Glomerular endothelial cell (primary cell): Measurements from ENCODE around the gene FAM162A. TPM values are rescaled to one million over a fixed set of nuclear protein-coding genes. Genes with fewer than 3 reads are reported as not detected.

Experiments
- DNase-seq: peaks from one replicate; pipeline ENCODE4 v3.0.0-alpha.2; 2011; ENCODE audit warnings: low read depth, low spot score; ENCODE audit errors: extremely low read depth
- total RNA-seq: library from RNA; depleted of rRNA; stranded (reverse); fragments of >200 nt; gene quantifications from 2 replicates; pipeline ENCODE4 v1.2.3, GENCODE V29; 2015

The FAM162A gene
- total RNA-seq, 1 donor from 2014 or later: 13.7 TPM

DNA sequence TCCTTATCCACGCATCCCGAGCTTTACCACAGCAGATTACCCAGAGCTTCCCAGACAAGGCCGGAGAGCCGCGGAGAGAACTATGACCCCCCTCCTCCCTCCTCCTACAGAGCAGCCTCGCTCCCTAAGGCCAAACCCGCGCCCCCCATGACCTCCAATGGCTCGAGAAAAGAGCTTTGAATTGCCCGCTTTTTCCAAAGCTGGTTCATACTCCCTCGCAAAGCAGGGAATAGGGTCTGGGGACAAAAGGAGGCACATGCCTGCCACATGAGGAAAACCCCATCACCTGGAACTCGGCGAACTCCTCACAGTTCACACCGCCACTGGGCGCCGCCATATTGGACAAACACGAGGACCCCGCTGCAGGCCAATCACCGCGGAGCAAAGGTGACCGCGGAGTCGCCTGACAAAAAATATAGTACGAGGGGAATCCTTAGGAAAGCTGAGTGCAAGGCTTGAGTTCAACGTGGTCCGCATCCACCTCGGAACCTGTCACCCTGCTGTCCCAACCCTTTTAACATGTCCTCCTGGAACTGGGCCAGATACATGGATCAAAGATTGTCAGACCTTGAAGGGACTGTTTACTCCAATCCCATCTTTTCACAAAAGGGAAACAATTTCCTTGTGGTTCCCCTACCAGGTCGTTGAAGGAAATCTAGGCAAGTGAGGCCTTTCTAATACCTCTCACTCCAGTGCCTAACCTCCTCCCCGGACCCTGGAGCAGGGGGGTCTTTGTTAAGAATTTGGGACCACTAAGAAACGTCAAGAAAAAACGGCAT, 905 bp upstream of the FAM162A start, which contains the start of gene MIX23:
Gene MIX23, minus strand, starts transcription at position 344 of the 779 bp plus-strand sequence. Its CDS starts 7 bp downstream, at position 337.
- DNase-seq: peak; percentile 44

DNA sequence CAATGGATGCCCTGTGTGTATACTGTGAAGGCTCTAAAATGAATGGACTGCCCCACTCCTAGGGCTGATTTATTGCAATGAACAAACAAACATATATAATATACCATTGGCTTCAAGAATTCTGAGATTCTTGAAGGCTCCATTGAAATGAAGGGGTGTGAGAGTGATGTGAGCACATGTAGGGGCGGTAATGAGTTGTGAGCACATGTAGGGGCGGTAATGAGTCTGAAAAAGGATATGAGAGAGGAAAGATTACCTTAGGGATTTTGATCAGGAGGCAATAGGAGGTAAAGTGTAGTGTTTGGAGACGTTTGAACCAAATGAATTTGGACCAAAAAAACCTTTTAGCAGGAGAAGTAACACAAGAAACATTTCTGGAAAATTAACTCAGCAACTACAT, 3.7 kb downstream of the FAM162A start:
- no peak for DNase-seq

DNA sequence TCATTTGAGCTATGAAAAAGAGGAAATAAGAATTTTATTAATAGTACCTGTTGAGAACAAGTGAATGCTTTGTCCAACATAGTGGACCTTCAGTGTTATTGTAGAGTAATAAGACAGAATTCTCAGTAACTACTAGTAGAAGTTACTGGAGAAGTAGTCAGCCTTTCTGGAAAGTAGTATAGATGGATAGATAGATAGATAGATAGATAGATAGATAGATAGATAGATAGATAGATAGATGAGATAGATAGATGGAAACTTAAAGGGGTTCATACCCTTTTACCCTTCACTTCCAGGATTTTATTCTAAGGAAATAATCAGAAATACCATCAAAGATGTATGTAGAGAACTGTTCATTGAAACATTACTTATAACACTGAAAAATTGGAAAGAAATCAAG, 5.2 kb downstream of the FAM162A start:
- no peak for DNase-seq

DNA sequence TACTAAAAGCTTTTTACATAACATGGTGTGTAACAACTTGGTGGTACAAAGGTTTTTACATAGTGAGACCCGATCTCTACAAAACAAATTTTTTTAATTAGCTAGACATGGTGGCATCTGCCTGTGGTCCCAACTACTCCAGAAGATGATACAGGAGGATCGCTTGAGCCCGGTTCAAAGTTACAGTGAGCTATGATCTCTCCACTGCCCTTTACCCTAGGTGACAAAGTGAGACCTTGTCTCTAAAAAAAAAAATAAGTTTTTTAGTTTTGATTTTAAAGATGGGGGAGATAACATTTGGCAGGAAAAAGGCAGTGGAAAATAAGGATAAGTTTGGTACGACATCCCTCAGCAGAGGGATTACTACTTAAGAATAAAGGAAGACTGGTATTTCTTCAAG, 5.9 kb downstream of the FAM162A start:
- DNase-seq: no peak

DNA sequence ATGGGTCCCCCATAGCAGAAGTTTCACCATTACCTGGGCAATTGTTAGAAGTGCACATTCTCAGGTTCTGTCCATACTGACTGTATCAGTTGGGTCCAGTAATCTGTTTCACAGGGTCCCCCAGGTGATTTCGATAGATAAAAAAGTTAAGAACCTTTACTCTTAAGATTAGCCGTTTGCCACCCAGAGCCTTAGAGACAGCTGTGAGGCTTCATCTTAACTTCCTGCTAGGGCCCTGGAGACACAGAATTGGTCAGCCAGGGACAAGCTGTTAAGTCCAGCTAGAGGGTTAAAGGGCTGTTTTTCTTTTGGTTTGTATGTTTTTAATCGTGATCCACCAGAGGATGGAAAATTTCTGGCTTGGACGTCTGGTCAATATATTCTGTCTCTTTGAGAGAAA, 6.7 kb downstream of the FAM162A start:
- no peak for DNase-seq

DNA sequence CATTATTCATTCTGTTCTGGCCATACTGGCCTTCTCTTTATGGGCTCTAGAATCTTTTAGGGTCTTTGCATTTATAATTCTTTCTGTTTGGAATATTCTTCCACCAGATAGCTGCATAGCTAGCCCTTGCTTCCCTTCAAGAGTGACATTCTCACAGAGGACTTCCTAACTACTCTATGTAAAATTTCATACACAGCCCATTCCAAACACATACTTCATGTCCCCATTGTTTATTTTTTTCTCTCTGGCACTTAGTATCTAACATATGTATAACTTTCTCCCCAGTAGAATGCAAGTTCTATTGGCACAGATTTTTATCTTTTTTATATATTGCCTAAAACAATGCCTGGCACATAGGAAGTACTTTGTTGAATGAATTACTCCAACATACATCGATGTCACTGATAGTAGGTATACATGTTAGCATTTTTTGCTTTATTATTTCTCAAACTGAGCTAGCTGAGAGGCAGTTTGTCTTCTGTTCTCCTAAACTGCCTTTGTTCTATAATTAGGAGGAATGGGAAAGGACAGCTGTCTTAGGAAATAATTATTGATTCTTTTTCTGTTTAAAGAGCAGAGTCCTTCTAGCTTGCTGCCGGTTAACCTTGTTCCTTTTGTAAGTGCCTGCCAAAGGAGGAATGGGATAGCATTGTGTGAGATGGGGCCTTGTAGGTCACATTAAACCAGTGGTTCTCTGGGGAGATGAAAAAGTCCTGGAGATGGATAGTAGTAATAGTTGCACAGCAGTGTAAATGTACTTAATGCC, 7.9 kb downstream of the FAM162A start:
- DNase-seq: no peak

DNA sequence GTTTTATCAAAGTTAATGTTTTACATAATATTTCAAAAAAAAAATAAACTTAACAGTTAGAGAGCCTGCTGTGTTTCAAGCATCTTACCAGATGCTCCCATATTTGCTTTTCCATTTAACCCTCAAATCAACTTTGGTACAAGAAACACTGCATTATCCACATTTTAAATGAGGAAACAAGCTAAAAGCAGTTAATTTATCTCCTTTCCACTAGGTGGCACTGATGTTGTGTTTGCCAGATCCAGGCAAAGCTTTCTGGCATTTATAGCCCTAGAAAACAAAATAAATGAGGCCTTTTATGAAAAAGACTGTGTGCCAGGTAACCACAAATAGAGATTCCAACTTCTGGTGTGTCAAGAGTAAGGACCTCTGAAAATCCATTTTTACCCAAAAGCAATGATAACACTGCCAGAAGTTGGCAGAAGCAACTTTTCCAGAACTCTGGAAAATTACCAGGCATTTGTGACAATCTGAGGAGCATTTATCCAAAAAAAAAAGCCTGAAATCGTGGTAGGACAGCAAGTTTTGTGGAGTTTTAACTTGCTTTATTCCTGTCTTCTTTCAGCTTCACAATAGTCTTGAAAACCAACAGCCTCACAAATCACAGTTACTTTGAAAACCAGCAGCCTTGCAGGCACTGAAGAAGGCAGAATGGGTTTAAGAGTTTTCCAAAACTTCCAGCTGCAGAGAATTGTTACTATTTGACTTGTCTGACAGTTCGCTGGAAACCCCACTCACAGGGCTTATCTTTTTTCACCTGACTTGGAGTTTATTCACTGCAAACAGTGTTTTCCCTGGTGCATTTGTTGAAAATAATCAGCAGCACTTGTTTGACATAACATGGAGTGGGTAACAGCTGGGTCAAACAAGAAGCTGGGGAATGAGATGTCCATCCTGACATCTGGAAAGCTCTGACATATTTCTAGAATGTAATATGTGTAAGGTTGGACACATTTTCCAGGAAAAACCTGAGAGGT, 9.2 kb downstream of the FAM162A start:
- DNase-seq: no peak

DNA sequence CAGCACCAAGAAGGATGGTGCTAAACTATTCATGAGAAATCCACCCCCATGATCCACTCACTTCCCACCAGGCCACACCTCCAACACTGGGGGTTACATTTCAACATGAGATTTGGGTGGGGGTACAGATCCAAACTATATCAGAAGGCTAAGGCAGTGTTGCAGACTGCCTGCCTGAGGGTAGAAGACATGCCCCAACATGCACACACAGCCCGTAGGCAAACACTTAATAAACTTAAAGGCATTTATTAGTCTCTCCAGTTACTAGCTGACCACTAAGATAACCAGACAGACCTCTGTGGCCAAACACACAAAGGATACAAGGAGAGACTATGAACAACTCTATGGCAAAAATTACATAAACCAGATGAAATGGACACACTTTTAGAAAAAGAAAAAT, 10.2 kb downstream of the FAM162A start:
- no peak for DNase-seq

DNA sequence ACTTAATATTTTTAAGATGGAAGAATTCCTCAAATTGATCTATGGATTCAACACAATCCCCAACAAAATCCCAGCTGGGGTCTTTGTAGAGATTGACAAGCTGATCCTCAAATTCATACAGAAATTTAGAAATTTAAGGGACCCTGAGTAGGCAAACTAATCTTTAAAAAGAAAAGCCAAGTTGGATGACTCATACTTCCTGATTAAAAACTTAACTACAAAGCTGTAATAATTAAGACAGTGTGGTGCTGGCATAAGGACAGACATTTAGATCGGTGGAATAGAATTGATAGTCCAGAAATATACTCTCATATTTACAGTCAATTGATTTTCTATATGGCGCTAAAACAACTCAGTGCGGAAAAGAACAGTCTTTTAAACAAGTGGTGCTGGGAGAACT, 11.6 kb downstream of the FAM162A start:
- no peak for DNase-seq

DNA sequence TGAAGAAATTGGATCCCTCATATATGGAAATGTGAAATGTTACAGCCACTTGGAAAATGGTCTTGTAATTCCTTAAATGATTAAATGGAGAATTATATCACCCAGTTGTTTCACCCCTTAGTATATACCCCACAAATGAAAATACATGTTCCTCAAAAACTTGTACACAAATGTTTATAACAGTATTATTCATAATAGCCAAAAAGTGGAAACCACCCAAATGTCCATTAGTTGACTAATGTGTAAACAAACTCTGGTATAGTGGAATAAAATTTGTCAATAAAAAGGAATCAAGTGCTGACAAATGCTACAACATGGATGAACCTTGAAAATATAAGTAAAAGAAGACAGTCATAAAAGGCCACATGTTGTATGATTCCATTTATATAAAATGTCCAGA, 12.5 kb downstream of the FAM162A start:
- no peak for DNase-seq

DNA sequence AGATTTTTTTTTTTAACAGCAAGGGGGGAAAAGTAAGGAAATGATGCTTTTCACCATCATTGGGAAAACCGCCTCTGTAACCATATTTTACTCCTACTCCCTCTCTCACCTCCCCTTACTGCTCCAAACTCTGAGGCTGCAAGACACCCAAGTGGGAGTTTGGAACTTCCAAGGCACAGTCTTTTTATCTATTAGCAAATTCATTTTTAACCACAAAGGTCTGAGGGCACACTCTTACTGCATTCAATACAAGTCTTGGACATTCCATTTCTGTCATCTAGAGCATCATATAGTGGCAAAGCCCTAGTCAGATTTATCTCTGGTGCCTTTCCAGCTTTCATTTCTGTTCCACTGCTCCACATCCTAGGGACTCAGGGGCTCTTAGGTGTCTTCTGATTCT, 13.2 kb downstream of the FAM162A start:
- no peak for DNase-seq

DNA sequence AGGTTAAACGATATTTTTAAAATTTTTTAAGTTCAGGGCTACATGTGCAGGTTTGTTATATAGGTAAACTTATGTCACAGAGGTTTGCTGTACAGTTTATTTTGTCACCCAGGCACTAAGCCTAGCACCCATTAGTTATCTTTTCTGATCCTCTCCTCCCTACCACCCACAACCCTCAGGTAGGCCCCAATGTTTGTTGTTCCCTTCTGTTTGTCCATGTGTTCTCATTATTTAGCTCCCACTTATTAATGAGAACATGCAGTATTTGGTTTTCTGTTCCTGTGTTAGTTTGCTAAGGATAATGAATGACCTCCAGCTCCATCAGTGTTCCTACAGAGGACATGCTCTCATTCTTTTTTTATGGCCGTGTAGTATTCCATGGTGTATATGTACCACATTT, 14.9 kb downstream of the FAM162A start:
- DNase-seq: no peak

DNA sequence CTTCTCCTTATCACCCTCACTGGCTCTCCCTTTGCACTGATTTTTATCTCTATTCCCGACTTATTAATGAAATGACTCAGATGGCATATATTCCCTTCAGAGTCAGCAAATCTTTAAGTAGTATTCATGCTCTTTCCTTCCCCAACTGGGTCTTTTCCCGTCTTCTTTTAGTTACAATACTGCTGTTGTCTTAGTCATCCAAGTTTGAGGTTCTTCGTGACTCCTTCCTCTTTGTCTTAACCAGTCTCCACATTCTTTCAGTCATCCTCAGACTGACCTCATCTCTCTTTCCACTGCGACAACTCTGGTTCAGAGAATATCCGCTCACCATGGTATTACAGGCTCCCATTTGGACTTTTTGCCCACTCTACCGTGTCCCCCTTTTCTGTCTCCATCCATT, 19.5 kb downstream of the FAM162A start:
- no peak for DNase-seq

DNA sequence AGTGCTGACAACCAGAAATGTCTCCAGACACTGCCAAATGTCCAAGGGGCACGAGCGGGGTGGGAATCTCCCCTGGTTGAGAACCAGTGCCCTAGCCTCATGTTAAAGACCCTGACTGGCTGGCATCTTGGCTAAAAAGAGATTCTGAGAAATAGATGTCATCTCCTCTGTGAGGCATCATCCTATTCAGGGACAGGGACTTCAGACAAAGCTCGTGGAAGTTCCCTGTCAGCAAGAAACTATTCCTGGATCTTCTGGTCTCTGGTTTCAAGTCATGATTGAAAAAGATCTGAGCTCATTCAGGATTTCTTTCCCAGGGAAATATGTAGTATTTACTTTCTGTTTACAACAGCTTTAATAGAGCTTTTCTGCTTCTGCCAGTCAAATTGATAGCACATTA, 21.0 kb downstream of the FAM162A start:
- no peak for DNase-seq

DNA sequence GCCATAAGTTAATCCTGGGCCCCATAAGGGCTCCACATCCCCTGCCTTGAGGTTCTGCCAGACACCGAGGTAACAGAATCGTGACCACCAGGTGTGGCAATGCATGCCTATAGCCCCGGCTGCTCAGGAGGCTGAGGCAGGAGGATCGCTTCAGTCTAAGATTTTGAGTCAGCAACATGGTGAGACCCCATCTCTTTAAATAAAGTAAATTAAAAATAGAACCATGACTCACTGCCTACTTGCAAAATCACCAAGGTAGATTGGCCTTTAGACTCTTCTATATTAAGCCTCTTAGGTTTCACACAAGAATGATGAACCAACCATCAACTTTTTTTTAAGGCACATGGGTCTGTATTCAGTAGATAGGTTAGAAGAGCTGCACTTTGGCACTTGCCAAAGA, 22.2 kb downstream of the FAM162A start:
- no peak for DNase-seq

DNA sequence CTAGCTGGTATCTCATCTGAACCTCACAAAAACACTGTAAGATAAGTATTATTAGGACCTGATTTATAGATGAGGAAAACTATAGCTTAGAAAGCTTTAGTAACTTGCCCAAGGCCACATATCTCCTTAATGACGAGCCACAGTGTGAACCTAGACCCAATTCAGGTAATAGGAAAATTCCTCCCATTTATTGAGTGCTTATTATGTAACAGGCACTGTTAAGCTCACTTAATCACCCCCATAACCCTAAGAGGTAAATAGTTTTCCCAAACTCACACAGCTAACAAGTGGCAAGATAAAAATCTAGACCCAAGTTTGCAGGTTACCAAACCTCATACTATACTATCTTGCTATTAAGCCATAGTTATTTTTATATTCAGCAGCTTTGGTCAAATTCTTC, 24.0 kb downstream of the FAM162A start:
- DNase-seq: no peak

DNA sequence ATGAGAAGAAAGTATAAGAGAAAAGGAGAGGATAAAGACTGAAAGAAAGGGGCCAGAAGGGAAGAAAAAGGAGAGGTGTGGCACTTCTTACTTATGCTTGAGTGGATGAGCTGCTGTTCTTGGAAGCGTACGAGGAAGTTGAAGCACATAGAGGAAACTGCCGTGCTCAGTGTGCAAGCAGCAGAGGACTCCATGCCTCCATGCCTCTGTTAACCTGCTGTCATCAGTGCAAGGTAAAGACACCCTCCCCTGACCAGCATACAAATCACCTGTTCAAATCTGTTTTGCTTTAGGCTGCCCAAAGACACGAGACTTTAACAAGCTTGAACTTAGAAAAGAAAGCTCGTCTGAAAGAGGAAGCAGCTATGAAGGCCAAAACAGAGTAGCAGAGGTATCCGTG, 25.5 kb downstream of the FAM162A start:
- no peak for DNase-seq

DNA sequence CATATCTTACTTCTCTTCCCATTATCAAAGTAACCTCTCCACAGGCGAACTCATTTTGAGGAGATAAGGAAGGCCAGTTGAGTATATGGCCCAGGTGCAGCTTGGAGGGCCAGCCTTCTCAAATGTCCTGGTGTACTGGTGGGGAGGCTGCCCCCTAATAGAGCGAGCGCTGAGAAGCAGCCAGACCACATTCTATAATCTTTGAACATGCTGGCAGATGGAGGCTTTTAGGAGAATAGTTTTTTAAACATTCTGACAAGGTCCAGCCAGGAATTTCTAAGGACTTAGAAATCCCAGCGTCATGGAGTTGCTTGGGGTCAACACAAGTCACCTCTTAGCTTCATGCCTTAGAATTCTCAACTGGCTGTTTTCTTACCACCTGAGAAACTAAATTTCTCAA, 26.1 kb downstream of the FAM162A start:
- no peak for DNase-seq

DNA sequence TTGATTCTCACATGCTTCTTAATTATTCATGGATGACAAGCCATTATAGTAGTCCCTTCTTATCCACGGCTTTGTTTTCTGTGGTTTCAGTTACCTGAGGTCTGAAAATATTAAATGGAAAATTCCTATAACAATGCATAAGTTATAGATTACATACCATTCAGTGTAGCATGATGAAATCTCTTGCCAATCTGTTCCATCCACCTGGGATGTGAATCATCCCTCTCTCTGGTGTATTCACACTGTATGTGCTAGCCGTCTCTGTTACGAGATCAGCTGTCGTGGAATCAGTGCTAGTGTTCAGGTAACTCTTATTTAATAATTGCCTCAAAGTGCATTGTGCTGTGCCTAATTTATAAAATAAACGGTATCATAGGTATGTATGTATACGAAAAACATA, 26.7 kb downstream of the FAM162A start:
- no peak for DNase-seq

DNA sequence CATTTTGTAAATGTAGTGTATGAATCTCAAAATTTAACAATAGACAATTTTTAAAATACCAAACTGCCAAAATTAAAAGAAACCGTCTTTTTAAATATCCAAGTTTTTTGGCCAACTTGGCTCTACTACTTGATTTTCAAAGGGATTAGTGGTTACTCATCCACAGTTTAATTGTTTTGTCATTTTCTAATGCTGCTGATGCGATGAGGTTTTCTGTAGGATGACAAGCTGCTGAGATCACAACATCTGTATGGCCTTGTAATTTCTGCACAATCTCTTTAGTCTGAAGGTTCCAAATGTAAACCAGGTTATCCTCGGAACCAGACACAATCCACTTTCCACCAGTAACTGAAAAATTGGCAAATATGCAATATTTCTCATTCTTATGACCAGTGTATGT, 30.4 kb downstream of the FAM162A start:
- no peak for DNase-seq

DNA sequence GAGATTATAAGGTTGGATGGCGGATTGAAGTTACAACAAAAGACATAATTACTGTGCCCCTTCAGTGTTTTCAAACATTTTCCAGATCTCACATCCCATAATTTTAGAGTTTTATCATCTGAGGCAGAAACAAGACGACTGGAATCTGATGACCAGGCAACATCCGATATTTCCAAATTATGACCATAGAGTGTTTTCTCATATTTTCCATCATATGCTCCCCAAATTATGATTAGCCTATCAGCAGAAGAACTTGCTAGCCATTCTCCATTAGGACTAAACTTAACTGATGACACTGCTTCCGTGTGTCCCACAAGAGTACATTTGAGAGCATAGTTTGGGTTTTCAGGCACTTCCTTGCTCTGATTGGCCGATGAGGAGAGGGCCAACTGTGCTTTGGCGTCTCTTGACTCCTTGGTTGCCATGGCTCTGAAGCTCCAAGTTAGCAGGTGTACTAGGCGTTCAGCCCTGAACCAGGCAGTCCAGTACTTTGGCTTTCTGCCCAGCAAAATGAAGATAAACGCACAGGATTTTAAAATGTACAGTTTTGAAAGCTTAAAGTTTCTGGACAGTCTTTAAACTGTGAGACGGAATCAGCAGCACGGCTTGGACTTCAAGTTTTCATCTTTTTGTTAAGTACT, 31.2 kb downstream of the FAM162A start:
- no peak for DNase-seq
